MM.1S (cell line): ENCODE measurements around the gene NTN5.

Experiments used
- CTCF ChIP-seq: fragments of 300-600 bp; sonication (generic); IDR thresholded peaks from 2 replicates; pipeline ENCODE4 v1.5.1; 2016; ENCODE audit warnings: antibody characterized with exemption, low read length, mixed read lengths
- EZH2 ChIP-seq: fragments of 300-600 bp; sonication (generic); optimal IDR thresholded peaks from 2 replicates; pipeline ENCODE3; 2017; ENCODE audit warnings: low read depth, mild to moderate bottlenecking, antibody characterized with exemption, low read length, mixed read lengths
- EZH2phosphoT487 ChIP-seq: fragments of 300-600 bp; sonication (generic); IDR thresholded peaks from 2 replicates; pipeline ENCODE4 v1.6.1; 2018; ENCODE audit warnings: antibody characterized with exemption, low read length

- no peak for TF ChIP-seq EZH2
- TF ChIP-seq CTCF, result no peak
- no peak for TF ChIP-seq EZH2phosphoT487
Measured at GRCh38 chr19:48635263-48635965, 37.4 kb downstream of the NTN5 start.
